K562 (cell line): ENCODE results near the gene SYCP1. TPM values are rescaled to one million over a fixed set of nuclear protein-coding genes. Genes with fewer than 3 reads are reported as not detected.

Experiments used
- ATAC-seq: fragments of 200-7000 bp; cut with Tn5 transposase; 3 replicates; pipeline ENCODE4 v1.9.1; 2020; ENCODE audit warnings: moderate library complexity
- Bru-seq: library from RNA; stranded (reverse); fragments of 400-500 nt; gene quantifications from one replicate; lab custom pipeline; 2021; lab: Mats Ljungman, UMichigan
- BruChase-seq, 2 experiments: library from RNA; stranded (reverse); fragments of 400-500 nt; gene quantifications; one replicate each; lab custom pipeline; 2021; lab: Mats Ljungman, UMichigan
- BruUV-seq: library from RNA; stranded (reverse); fragments of 400-500 nt; replicated peaks from 2 replicates; lab custom pipeline; 2021; lab: Mats Ljungman, UMichigan
- CTCF ChIA-PET: fragments of 300-600 bp; formaldehyde crosslinking; extraction: SDS; loops from one replicate; lab custom pipeline; 2021; ENCODE audit warnings: low intra/inter-chr PET ratio; lab: Yijun Ruan, JAX
- POLR2A ChIA-PET: fragments of 300-600, 350-650 bp; sonication (Branson Sonifier 250); formaldehyde crosslinking; extraction: SDS; loops from one replicate; lab custom pipeline; 2021; ENCODE audit warnings: antibody characterized with exemption, inconsistent platforms; lab: Yijun Ruan, JAX
- DNase-seq, 4 experiments: peaks; one replicate each; pipeline versions ENCODE4 v3.0.0 to v3.0.0-alpha.2; 2011 to 2018; ENCODE audit warnings: low spot score in 3 of 4, mixed read lengths in 3 of 4; ENCODE audit errors: extremely low read depth in 1 of 4
- FAIRE-seq: peaks from 2 replicates; lab custom pipeline; 2011; peaks lifted over from hg19 to GRCh38; lab: Jason Lieb, UNC
- H2AFZ ChIP-seq: 2 replicates; pipeline ENCODE4 v1.6.0; 2011; ENCODE audit warnings: low read depth, low read length, control low read depth, inconsistent platforms
- H3K27ac ChIP-seq: fragments of 200-600 bp; 3 replicates; pipeline ENCODE4 v1.8.0; 2011; ENCODE audit warnings: low read depth, mild to moderate bottlenecking, control low read depth, inconsistent platforms, low read length, moderate library complexity, mixed read lengths; ENCODE audit errors: extremely low read depth
- H3K27me3 ChIP-seq, 2 experiments: fragments of 300-600 bp in 1 of 2; 2 replicates in 1 of 2; 3 replicates in 1 of 2; pipeline versions ENCODE4 v1.6.0 to v1.8.0; 2011; ENCODE audit warnings: inconsistent platforms in 2 of 2, low read length in 2 of 2, mild to moderate bottlenecking in 1 of 2, mixed read lengths in 1 of 2, moderate library complexity in 1 of 2; ENCODE audit not compliant: control insufficient read depth in 2 of 2, insufficient read depth in 2 of 2
- H3K36me3 ChIP-seq: fragments of 300-600 bp; 3 replicates; pipeline ENCODE4 v1.8.0; 2011; ENCODE audit warnings: mild to moderate bottlenecking, low read length, inconsistent platforms; ENCODE audit not compliant: control insufficient read depth, insufficient read depth
- H3K4me1 ChIP-seq, 2 experiments: fragments of 200-600 bp in 1 of 2; replicated peaks in 1 of 2; 2 replicates in 1 of 2; 3 replicates in 1 of 2; pipeline versions ENCODE4 v1.5.1 to v1.8.0; 2011; ENCODE audit warnings: inconsistent platforms in 2 of 2, low read length in 2 of 2, mild to moderate bottlenecking in 1 of 2, mixed read lengths in 1 of 2, moderate library complexity in 1 of 2; ENCODE audit not compliant: control insufficient read depth in 2 of 2, insufficient read depth in 2 of 2
- H3K4me2 ChIP-seq: 2 replicates; pipeline ENCODE4 v1.6.1; 2011; ENCODE audit warnings: low read length, control low read depth, inconsistent platforms, mixed read lengths; ENCODE audit not compliant: insufficient read depth
- H3K4me3 ChIP-seq: fragments of 200-600 bp; sonication (generic), shearing (Covaris generic); 2 replicates; pipeline ENCODE4 v1.5.1; 2016; ENCODE audit warnings: control low read depth, inconsistent platforms
- H3K79me2 ChIP-seq: fragments of 200-600 bp; 3 replicates; pipeline ENCODE4 v1.8.0; 2011; ENCODE audit warnings: low read length, inconsistent platforms; ENCODE audit not compliant: control insufficient read depth, insufficient read depth
- H3K9ac ChIP-seq, 2 experiments: 2 replicates each; pipeline versions ENCODE4 v1.6.0 to v1.6.1; 2011; ENCODE audit warnings: low read depth in 2 of 2, low read length in 2 of 2, control low read depth in 1 of 2, inconsistent platforms in 1 of 2, mild to moderate bottlenecking in 1 of 2, mixed read lengths in 1 of 2; ENCODE audit not compliant: insufficient read depth in 1 of 2
- H3K9me1 ChIP-seq: one replicate; pipeline ENCODE4 v1.6.0; 2011; ENCODE audit warnings: inconsistent platforms, mild to moderate bottlenecking, low read length, moderate library complexity; ENCODE audit not compliant: control insufficient read depth, insufficient read depth
- H3K9me3 ChIP-seq: replicated peaks from 2 replicates; pipeline ENCODE4 v1.5.1; 2011; ENCODE audit warnings: low read depth, low read length, inconsistent platforms; ENCODE audit not compliant: control insufficient read depth, insufficient read depth
- H4K20me1 ChIP-seq: replicated peaks from 2 replicates; pipeline ENCODE4 v1.6.1; 2011; ENCODE audit warnings: low read length, inconsistent platforms, mixed read lengths; ENCODE audit not compliant: control insufficient read depth, insufficient read depth
- CBX8 ChIP-seq: fragments of 200-600 bp; sonication (generic); IDR thresholded peaks from 2 replicates; pipeline ENCODE4 v1.6.1; 2012; ENCODE audit warnings: borderline replicate concordance, mixed run types, low read depth, mild to moderate bottlenecking, moderate library complexity, mixed read lengths, low read length, control low read depth, inconsistent platforms; ENCODE audit not compliant: poor library complexity, severe bottlenecking; ENCODE audit errors: extremely low read depth
- E2F6 ChIP-seq, 2 experiments: IDR thresholded peaks; 2 replicates each; pipeline ENCODE4 v1.6.1; 2011; ENCODE audit warnings: borderline replicate concordance in 1 of 2, control low read depth in 1 of 2, low read depth in 1 of 2, low read length in 1 of 2, mild to moderate bottlenecking in 1 of 2, mixed read lengths in 1 of 2, moderate library complexity in 1 of 2; ENCODE audit not compliant: insufficient read depth in 1 of 2, insufficient read length in 1 of 2, poor library complexity in 1 of 2, severe bottlenecking in 1 of 2; ENCODE audit errors: extremely low read depth in 1 of 2
- FOXM1 ChIP-seq, 2 experiments: fragments of 450-650 bp in 1 of 2; sonication (generic) in 1 of 2; formaldehyde crosslinking in 1 of 2; IDR thresholded peaks; 2 replicates each; pipeline versions ENCODE4 v1.6.1 to v1.9.0; 2017 to 2022; ENCODE audit warnings: low read depth in 2 of 2, mild to moderate bottlenecking in 2 of 2, missing genetic modification reagents in 1 of 2, moderate library complexity in 1 of 2
- MED1 ChIP-seq: sonication (generic); formaldehyde crosslinking; IDR thresholded peaks from 2 replicates; pipeline ENCODE4 v1.8.1; 2023; ENCODE audit warnings: missing genetic modification reagents, borderline replicate concordance
- SETDB1 ChIP-seq: IDR thresholded peaks from one replicate; pipeline ENCODE4 v1.6.1; 2012; ENCODE audit warnings: low read length, control low read depth, inconsistent platforms
- SREBF2 ChIP-seq: sonication (generic); formaldehyde crosslinking; IDR thresholded peaks from 2 replicates; pipeline ENCODE4 v1.4.0; 2020; ENCODE audit warnings: mild to moderate bottlenecking, missing genetic modification reagents
- STAT5B ChIP-seq: fragments of 250-450 bp; sonication (Bioruptor Pico); IDR thresholded peaks from 2 replicates; pipeline ENCODE4 v1.8.0; 2021; ENCODE audit warnings: mild to moderate bottlenecking, inconsistent platforms
- YY1 ChIP-seq, 3 experiments: IDR thresholded peaks; 2 replicates each; pipeline ENCODE4 v1.6.1; 2011; ENCODE audit warnings: low read length in 2 of 3, mild to moderate bottlenecking in 2 of 3, moderate library complexity in 2 of 3, borderline replicate concordance in 1 of 3, control low read depth in 1 of 3, low read depth in 1 of 3; ENCODE audit not compliant: insufficient read depth in 3 of 3, insufficient replicate concordance in 2 of 3, control insufficient read depth in 1 of 3, insufficient read length in 1 of 3; ENCODE audit errors: extremely low read depth in 1 of 3
- ZC3H4 ChIP-seq: sonication (generic); formaldehyde crosslinking; IDR thresholded peaks from 2 replicates; pipeline ENCODE4 v1.9.0; 2021; ENCODE audit warnings: missing genetic modification reagents, borderline replicate concordance
- ZNF134 ChIP-seq: fragments of 250-450 bp; sonication (Bioruptor Pico); conservative IDR thresholded peaks from 2 replicates; pipeline ENCODE4 v1.4.0; 2020
- ZNF165 ChIP-seq: fragments of 250-450 bp; sonication (Bioruptor Pico); IDR thresholded peaks from 2 replicates; pipeline ENCODE4 v1.4.0; 2020; ENCODE audit warnings: borderline replicate concordance
- ZNF253 ChIP-seq: fragments of 250-450 bp; sonication (Bioruptor Pico); conservative IDR thresholded peaks from 2 replicates; pipeline ENCODE4 v1.6.1; 2021; ENCODE audit warnings: mild to moderate bottlenecking
- ZNF3 ChIP-seq: fragments of 250-450 bp; sonication (Bioruptor Pico); IDR thresholded peaks from 2 replicates; pipeline ENCODE4 v1.5.0; 2021; ENCODE audit warnings: mild to moderate bottlenecking, moderate library complexity
- ZNF507 ChIP-seq: conservative IDR thresholded peaks from 2 replicates; pipeline ENCODE4 v1.6.1; 2017; ENCODE audit warnings: missing genetic modification characterization, missing compliant biosample characterization
- ZNF551 ChIP-seq: fragments of 250-450 bp; sonication (Bioruptor Pico); IDR thresholded peaks from 2 replicates; pipeline ENCODE4 v1.5.0; 2021; ENCODE audit warnings: mild to moderate bottlenecking, moderate library complexity
- WGBS: fragments of 100-300 bp; shearing (Covaris generic); methylation state at CpG from one replicate; pipeline ENCODE4 v1.1.6; 2016; ENCODE audit warnings: low coverage, mixed read lengths; ENCODE audit not compliant: insufficient coverage; ENCODE audit errors: missing lambda C conversion rate; 5-methylcytosine and 5-hydroxymethylcytosine counted together
- in situ Hi-C: fragments of 300-500 bp; cut with MboI; formaldehyde crosslinking; loops from 4 replicates; pipeline ENCODE4 v1.15.0; 2018; ENCODE audit warnings: inconsistent platforms, mixed read lengths
- intact Hi-C: fragments of 100-400 bp; cut with micrococcal nuclease; formaldehyde crosslinking; loops from 2 replicates; pipeline ENCODE4 v1.14.2; 2022
- long read RNA-seq, 3 experiments: library from polyadenylated mRNA in 2 of 3; library from RNA in 1 of 3; unstranded in 2 of 3; stranded (forward) in 1 of 3; transcript quantifications; one replicate each; pipeline ENCODE4 v2.0.0, GENCODE V29; 2019 to 2022
- polyA minus RNA-seq, 3 experiments: library from RNA; depleted of rRNA, polyadenylated mRNA; stranded (reverse); fragments of >200 nt; gene quantifications; 2 replicates each; pipeline ENCODE4 v1.2.3, GENCODE V29; 2011
- polyA plus RNA-seq, 8 experiments: library from polyadenylated mRNA; depleted of rRNA in 4 of 8; stranded (reverse) in 5 of 8; unstranded in 3 of 8; fragments of >200 nt; fragmentation: Nextera tagmentation in 2 of 8; fragmentation: Illumina TruSeq in 1 of 8; extraction: Ambion mirVana in 2 of 8; extraction: Trizol in 1 of 8; gene quantifications; 2 replicates each; pipeline versions ENCODE4 v1.2.1 to v1.2.3, GENCODE V29; 2011 to 2014; ENCODE audit warnings: inconsistent platforms in 1 of 8, missing spikeins in 1 of 8
- total RNA-seq, 7 experiments: library from RNA; depleted of rRNA in 6 of 7; stranded (reverse); fragments of >200 nt in 6 of 7; fragmentation: Illumina TruSeq in 2 of 7; extraction: Trizol in 2 of 7; gene quantifications; 2 replicates each; pipeline versions ENCODE4 v1.2.1 to v1.2.3, GENCODE V29; 2011 to 2021; ENCODE audit warnings: low replicate concordance in 1 of 7

Gene SYCP1
- not detected in 2 replicates for total RNA-seq (2011; cell fraction: chromatin; rRNA removed; ENCODE audit: low replicate concordance)
- not detected in 2 replicates for total RNA-seq (2011; cell fraction: nucleolus; rRNA removed)
- not detected in 2 replicates for total RNA-seq (2011; cell fraction: nucleoplasm; rRNA removed)
- not detected in 2 replicates for total RNA-seq (2014; rRNA removed)
- not detected in 2 replicates for total RNA-seq (2014; rRNA removed; fragmentation: Illumina TruSeq; extraction: Trizol)
- total RNA-seq (2015; rRNA removed; fragmentation: Illumina TruSeq; extraction: Trizol) = not detected in 2 replicates
- not detected in 2 replicates for total RNA-seq (2021)
- polyA plus RNA-seq (2011; rRNA removed) = not detected in 2 replicates
- not detected in 2 replicates for polyA plus RNA-seq (2011; cell fraction: cytosol; rRNA removed)
- polyA plus RNA-seq (2011; cell fraction: nucleus; rRNA removed) = not detected in 2 replicates
- polyA plus RNA-seq (2012) = not detected in 2 replicates
- polyA plus RNA-seq (2014; fragmentation: Illumina TruSeq; extraction: Trizol) = not detected in 2 replicates
- polyA plus RNA-seq (2014; fragmentation: Nextera tagmentation; extraction: Ambion mirVana) = not detected
- polyA plus RNA-seq (2014; rRNA removed) = not detected in 2 replicates
- not detected in 2 replicates for polyA minus RNA-seq (2011; rRNA and poly(A)+ RNA removed)
- polyA minus RNA-seq (2011; cell fraction: cytosol; rRNA and poly(A)+ RNA removed) = not detected in 2 replicates
- not detected in 2 replicates for polyA minus RNA-seq (2011; cell fraction: nucleus; rRNA and poly(A)+ RNA removed)
- percentile 6 among the genes with signal in this experiment for Bru-seq, nascent RNA
- percentile 10 among the genes with signal in this experiment for BruChase-seq, experiment 1, labeled RNA remaining after a 2-hour chase
- BruChase-seq, experiment 2, labeled RNA remaining after a 6-hour chase = percentile 8 among the genes with signal in this experiment
- long read RNA-seq, experiment 1, partial matches to known transcripts = 0 of 1 reads
- long read RNA-seq, experiment 1, other reads (novel, unspliced or antisense) = 1 of 1 reads
- long read RNA-seq, experiment 2 = 0 reads
- long read RNA-seq, experiment 3 = 0 reads

- intact Hi-C loops = no loop called here
- Histone ChIP-seq H3K9ac (peak within 1 kb of the TSS in 1 of 2 experiments; percentile 37; a peak in 1 of 4 replicates), H3K27me3 (peaks cover 15 to 18% of the 10 kb centered on the region in 2 experiments), H2AFZ (peak within 1 kb of the TSS; percentile 11), H3K36me3 (no peaks in the 10 kb centered on the region), H3K4me1 (peaks cover 0 to 5% of the 10 kb centered on the region in 2 experiments; a peak in 2 of 5 replicates), H3K27ac (no peak within 1 kb of the TSS), H3K9me1 (no peaks in the 10 kb centered on the region), H3K4me3 (no peak within 1 kb of the TSS), H3K9me3 (no peaks in the 10 kb centered on the region), H3K79me2 (no peaks in the 10 kb centered on the region), H4K20me1 (no peaks in the 10 kb centered on the region), H3K4me2 (0 out of 2 replicates have a peak within 1 kb of the TSS, but pooled peaks have one; percentile 6)
- CTCF ChIA-PET = no interaction called here
- FAIRE-seq = no peak
- WGBS = 15% methylated on average over 38 of the region's 40 CpGs
- in situ Hi-C loops = no loop called here
- BruUV-seq = no TSS peak
- peak; percentile 51; the same call in 2 of the 3 replicates for ATAC-seq
- POLR2A ChIA-PET = no interaction called here
- peak in 1 of 4 experiments; percentile 9 for DNase-seq
- no peak for TF ChIP-seq ZNF551
- no peak for TF ChIP-seq ZNF507 (tag)
- TF ChIP-seq ZC3H4 (CRISPR knock-in tag) = no peak
- TF ChIP-seq YY1 (IDR thresholded peaks at IDR 0.05; ENCODE audit: borderline replicate concordance in 1 of 3, control insufficient read depth in 1 of 3, extremely low read depth in 1 of 3, insufficient read depth in 3 of 3, insufficient read length in 1 of 3, insufficient replicate concordance in 2 of 3, low read depth in 1 of 3, low read length in 2 of 3) = no peak
- TF ChIP-seq SREBF2 (CRISPR knock-in tag) = no peak
- TF ChIP-seq FOXM1 (IDR thresholded peaks at IDR 0.05; ENCODE audit: low read depth) = peak; percentile 43; the same call in 1 of the 2 replicates
- TF ChIP-seq FOXM1 (CRISPR knock-in tag; IDR thresholded peaks at IDR 0.05; ENCODE audit: low read depth) = no peak
- TF ChIP-seq CBX8 = peak; percentile 31
- TF ChIP-seq E2F6 (IDR thresholded peaks at IDR 0.05; ENCODE audit: borderline replicate concordance in 1 of 2, extremely low read depth in 1 of 2, insufficient read depth in 1 of 2, insufficient read length in 1 of 2, low read depth in 1 of 2, low read length in 1 of 2, poor library complexity in 1 of 2, severe bottlenecking in 1 of 2) = peak; percentile 79 to 92
- TF ChIP-seq MED1 (CRISPR knock-in tag) = no peak
- TF ChIP-seq ZNF3 = no peak
- no peak for TF ChIP-seq SETDB1
- TF ChIP-seq ZNF134 (CRISPR knock-in tag) = no peak
- TF ChIP-seq ZNF165 (CRISPR knock-in tag) = no peak
- TF ChIP-seq ZNF253 = no peak
- no peak for TF ChIP-seq STAT5B (CRISPR knock-in tag)
Measured at GRCh38 chr1:114854693-114855320, at the start of gene SYCP1. TSS of gene SYCP1 (plus strand) at chr1:114854863. CDS start at chr1:114855465, 602 bp downstream.
